ENCODE results near the gene COL5A1.

COL5A1 gene

DNA sequence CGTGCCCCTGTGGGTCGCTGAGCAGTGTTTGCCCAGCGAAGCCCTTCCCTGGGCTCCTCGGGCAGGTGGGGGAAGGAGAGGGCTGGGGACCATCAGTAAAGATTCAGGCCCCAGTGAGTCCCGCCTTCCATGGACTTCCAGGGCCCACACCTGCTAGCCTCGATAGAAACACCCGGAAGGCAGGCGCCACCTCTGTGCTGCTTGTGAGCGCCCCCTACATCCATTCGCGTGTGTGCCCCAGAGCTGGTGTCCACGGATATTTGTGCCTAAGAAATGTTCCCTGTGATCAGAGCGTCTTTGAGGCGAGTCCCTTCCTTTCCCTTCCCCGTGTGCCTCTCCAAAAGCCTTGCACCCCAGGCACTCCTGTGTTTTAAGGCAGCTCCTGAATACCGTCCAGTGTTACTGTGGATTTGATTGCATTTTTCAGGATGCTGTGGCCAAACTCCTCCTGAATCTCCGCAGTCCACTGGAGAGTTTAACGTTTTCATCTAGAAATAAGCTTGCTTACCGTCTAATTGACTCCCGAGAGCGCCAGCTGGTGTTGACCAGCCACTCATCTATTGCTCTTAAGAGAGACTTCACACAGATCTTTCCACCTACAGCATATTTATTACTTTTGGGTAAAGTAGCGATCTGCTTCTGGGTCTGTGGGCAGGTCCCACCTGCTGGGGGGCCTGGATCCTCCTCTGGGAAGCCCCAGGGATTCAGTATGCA is 101.4 kb downstream of the COL5A1 start:
- Histone ChIP-seq H3K4me1 (no peaks in the 10 kb centered on the region), H3K4me2 (ENCODE audit: low read length) (no peak overlapping the region), H3K4me3 (ENCODE audit: low read depth, low read length) (no peak overlapping the region), H2AFZ (no peak overlapping the region), H3K79me2 (no peaks in the 10 kb centered on the region), H3K27me3 (ENCODE audit: control insufficient read depth, insufficient read depth, low read length) (no peaks in the 10 kb centered on the region), H3K27ac (no peak overlapping the region), H3K36me3 (ENCODE audit: control insufficient read depth, insufficient read depth, low read length) (no peaks in the 10 kb centered on the region), H3K9me3 (ENCODE audit: control insufficient read depth, low read length) (no peaks in the 10 kb centered on the region), H3K9ac (no peak overlapping the region)
- no peak for TF ChIP-seq CTCF (IDR thresholded peaks at IDR 0.05)

- TF ChIP-seq CTCF (IDR thresholded peaks at IDR 0.05): no peak
- Histone ChIP-seq H3K9me3 (ENCODE audit: control insufficient read depth, low read length) (no peaks in the 10 kb centered on the region), H3K9ac (no peak overlapping the region), H3K36me3 (ENCODE audit: control insufficient read depth, insufficient read depth, low read length) (no peaks in the 10 kb centered on the region), H3K4me3 (ENCODE audit: low read depth, low read length) (no peak overlapping the region), H3K27ac (no peak overlapping the region), H3K4me2 (ENCODE audit: low read length) (no peak overlapping the region), H2AFZ (no peak overlapping the region), H3K27me3 (ENCODE audit: control insufficient read depth, insufficient read depth, low read length) (no peaks in the 10 kb centered on the region), H3K79me2 (no peaks in the 10 kb centered on the region), H3K4me1 (no peaks in the 10 kb centered on the region)
These were observed 102.2 kb downstream of the COL5A1 start for GRCh38 chr9:134743853-134744252.

DNA sequence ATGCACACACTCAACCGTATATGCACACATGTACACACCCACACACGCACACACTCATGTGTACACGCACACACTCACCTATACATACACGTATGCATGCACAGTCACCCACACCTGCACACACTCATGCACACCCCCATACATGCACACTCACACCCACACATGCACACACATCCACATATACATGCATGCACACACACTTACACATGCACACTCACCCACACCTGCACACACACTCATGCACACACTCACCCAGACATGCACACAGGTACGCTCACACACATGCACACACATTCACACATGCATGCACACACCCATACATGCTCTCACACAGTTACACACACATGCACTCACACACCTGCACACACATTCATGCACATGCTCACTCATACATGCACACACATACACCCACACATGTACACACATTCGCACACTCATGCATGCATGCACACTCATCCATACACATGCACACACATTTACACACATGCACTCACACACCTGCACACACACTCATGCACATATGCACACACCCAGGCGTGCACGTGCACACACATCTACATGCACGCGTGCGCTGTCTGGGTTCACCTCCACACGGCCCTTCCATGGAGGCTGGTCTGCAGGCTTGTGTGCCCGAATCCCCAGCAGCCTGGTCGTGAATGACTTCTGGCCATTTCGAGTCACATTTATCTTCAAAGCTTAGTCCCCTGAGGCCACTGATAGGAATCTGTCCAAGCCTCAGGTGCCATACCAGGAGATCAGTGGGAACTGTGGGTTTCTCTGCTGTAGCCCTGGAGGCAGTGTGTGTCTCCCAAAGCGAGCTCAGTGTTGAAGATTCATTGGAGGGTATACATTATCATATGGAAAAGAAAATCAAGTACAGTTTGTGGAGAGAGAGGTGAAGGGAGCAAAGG is 103.0 kb downstream of the COL5A1 start:
- H3K9me3 ChIP-seq (ENCODE audit: control insufficient read depth, low read length): no peaks in the 10 kb centered on the region
- H3K27ac ChIP-seq: no peak overlapping the region
- TF ChIP-seq CTCF (IDR thresholded peaks at IDR 0.05): no peak
- H3K4me2 ChIP-seq (ENCODE audit: low read length): no peak overlapping the region
- no peaks in the 10 kb centered on the region for H3K36me3 ChIP-seq (ENCODE audit: control insufficient read depth, insufficient read depth, low read length)
- H3K27me3 ChIP-seq (ENCODE audit: control insufficient read depth, insufficient read depth, low read length): no peaks in the 10 kb centered on the region
- no peak overlapping the region for H2AFZ ChIP-seq
- H3K4me1 ChIP-seq: no peaks in the 10 kb centered on the region
- no peak overlapping the region for H3K9ac ChIP-seq
- H3K4me3 ChIP-seq (ENCODE audit: low read depth, low read length): no peak overlapping the region
- H3K79me2 ChIP-seq: no peaks in the 10 kb centered on the region

- no peaks in the 10 kb centered on the region for H3K36me3 ChIP-seq (ENCODE audit: control insufficient read depth, insufficient read depth, low read length)
- no peak overlapping the region for H3K27ac ChIP-seq
- no peaks in the 10 kb centered on the region for H3K4me1 ChIP-seq
- no peak overlapping the region for H3K4me2 ChIP-seq (ENCODE audit: low read length)
- H3K4me3 ChIP-seq (ENCODE audit: low read depth, low read length): no peak overlapping the region
- no peaks in the 10 kb centered on the region for H3K79me2 ChIP-seq
- H3K9ac ChIP-seq: no peak overlapping the region
- H2AFZ ChIP-seq: no peak overlapping the region
- TF ChIP-seq CTCF (IDR thresholded peaks at IDR 0.05): no peak
- H3K27me3 ChIP-seq (ENCODE audit: control insufficient read depth, insufficient read depth, low read length): no peaks in the 10 kb centered on the region
- no peaks in the 10 kb centered on the region for H3K9me3 ChIP-seq (ENCODE audit: control insufficient read depth, low read length)
These were observed 106.4 kb downstream of the COL5A1 start for GRCh38 chr9:134747951-134748489.
